ENCODE data around the gene ANKMY2. TPM values are rescaled to one million over a fixed set of nuclear protein-coding genes. Genes with fewer than 3 reads are reported as not detected.
"Not testable (repeated sequence)": the region's sequence is repeated elsewhere in the genome, so short reads cannot be mapped to it uniquely, and the experiment has no call there.

ANKMY2 gene
- total RNA-seq, 2 experiments from 2014 or later: 11.7 to 12.3 TPM

GRCh38 chr7:16599860-16600259 is 45.7 kb downstream of the ANKMY2 start:
- Mint-ChIP-seq H3K4me3 (no peak overlapping the region), H3K4me1 (no peaks in the 10 kb centered on the region), H3K36me3 (ENCODE audit: low read depth) (peaks cover 11% of the 10 kb centered on the region), H3K9me3 (no peaks in the 10 kb centered on the region), H3K27me3 (no peaks in the 10 kb centered on the region), H3K27ac (no peak overlapping the region)
- CTCF ChIA-PET: no interaction called here
- POLR2A ChIA-PET: no interaction called here
- DNase-seq: no peak

- POLR2A ChIA-PET: no interaction called here
- no peaks in the 10 kb centered on the region for H3K27me3 Mint-ChIP-seq
Observed at GRCh38 chr7:16598015-16598414, 47.5 kb downstream of the ANKMY2 start.

GRCh38 chr7:16595596-16595995 is 50.0 kb downstream of the ANKMY2 start:
- H3K4me1 Mint-ChIP-seq; H3K27me3 Mint-ChIP-seq; H3K4me3 Mint-ChIP-seq; DNase-seq; POLR2A ChIA-PET; H3K27ac Mint-ChIP-seq; H3K36me3 Mint-ChIP-seq (ENCODE audit: low read depth); H3K9me3 Mint-ChIP-seq: not testable (repeated sequence)
- CTCF ChIA-PET: interaction anchor here (1.4 kb wide), 1 partner anchor 31 kb away, joined by 8 read pairs; no protein-coding TSS in a partner anchor

More at GRCh38 chr7:16598015-16598414, 47.5 kb downstream of the ANKMY2 start:
- Mint-ChIP-seq H3K9me3 (no peaks in the 10 kb centered on the region), H3K36me3 (ENCODE audit: low read depth) (peaks cover 5% of the 10 kb centered on the region), H3K4me3 (no peak overlapping the region), H3K27ac (no peak overlapping the region), H3K4me1 (no peaks in the 10 kb centered on the region)
- no peak for DNase-seq
- CTCF ChIA-PET: no interaction called here

- Mint-ChIP-seq H3K4me3 (no peak overlapping the region), H3K9me3 (no peaks in the 10 kb centered on the region), H3K27ac (no peak overlapping the region), H3K4me1 (no peaks in the 10 kb centered on the region), H3K27me3 (no peaks in the 10 kb centered on the region), H3K36me3 (ENCODE audit: low read depth) (no peaks in the 10 kb centered on the region)
- ChIA-PET POLR2A (no interaction called here), CTCF (interaction anchor here (1.4 kb wide), 1 partner anchor 30 kb away, joined by 8 read pairs; no protein-coding TSS in a partner anchor)
- DNase-seq: no peak
Observed at GRCh38 chr7:16594676-16595075, 50.9 kb downstream of the ANKMY2 start.

GRCh38 chr7:16594061-16594460 is 51.5 kb downstream of the ANKMY2 start:
- no peak overlapping the region for H3K27ac Mint-ChIP-seq
- POLR2A ChIA-PET: no interaction called here
- H3K36me3 Mint-ChIP-seq (ENCODE audit: low read depth): no peaks in the 10 kb centered on the region
- H3K4me1 Mint-ChIP-seq: no peaks in the 10 kb centered on the region
- CTCF ChIA-PET: interaction anchor here (1.4 kb wide), 1 partner anchor 29 kb away, joined by 8 read pairs; no protein-coding TSS in a partner anchor
- no peaks in the 10 kb centered on the region for H3K27me3 Mint-ChIP-seq
- H3K4me3 Mint-ChIP-seq: no peak overlapping the region
- DNase-seq: no peak
- H3K9me3 Mint-ChIP-seq: no peaks in the 10 kb centered on the region

GRCh38 chr7:16592395-16592794 is 53.2 kb downstream of the ANKMY2 start:
- Mint-ChIP-seq H3K4me3 (no peak overlapping the region), H3K9me3 (no peaks in the 10 kb centered on the region), H3K36me3 (ENCODE audit: low read depth) (no peaks in the 10 kb centered on the region), H3K4me1 (no peaks in the 10 kb centered on the region), H3K27me3 (no peaks in the 10 kb centered on the region), H3K27ac (no peak overlapping the region)
- ChIA-PET CTCF (interaction anchor here (0.5 kb wide), 1 partner anchor 390 kb away, joined by 6 read pairs; no protein-coding TSS in a partner anchor), POLR2A (no interaction called here)
- DNase-seq: no peak

- H3K27ac Mint-ChIP-seq: no peak overlapping the region
- ChIA-PET CTCF (no interaction called here), POLR2A (no interaction called here)
- no peaks in the 10 kb centered on the region for H3K9me3 Mint-ChIP-seq
- no peak for DNase-seq
- H3K4me3 Mint-ChIP-seq: no peak overlapping the region
- no peaks in the 10 kb centered on the region for H3K4me1 Mint-ChIP-seq
- H3K36me3 Mint-ChIP-seq (ENCODE audit: low read depth): no peaks in the 10 kb centered on the region
- no peaks in the 10 kb centered on the region for H3K27me3 Mint-ChIP-seq
Observed at GRCh38 chr7:16590424-16590823, 55.1 kb downstream of the ANKMY2 start.

GRCh38 chr7:16589881-16590280 is 55.7 kb downstream of the ANKMY2 start:
- no peaks in the 10 kb centered on the region for H3K4me1 Mint-ChIP-seq
- no peak overlapping the region for H3K4me3 Mint-ChIP-seq
- H3K27ac Mint-ChIP-seq: no peak overlapping the region
- no peak for DNase-seq
- ChIA-PET CTCF (no interaction called here), POLR2A (no interaction called here)
- H3K36me3 Mint-ChIP-seq (ENCODE audit: low read depth): no peaks in the 10 kb centered on the region
- H3K27me3 Mint-ChIP-seq: no peaks in the 10 kb centered on the region
- no peaks in the 10 kb centered on the region for H3K9me3 Mint-ChIP-seq

GRCh38 chr7:16587790-16588189 is 57.8 kb downstream of the ANKMY2 start:
- Mint-ChIP-seq H3K4me1 (no peaks in the 10 kb centered on the region), H3K36me3 (ENCODE audit: low read depth) (no peaks in the 10 kb centered on the region), H3K4me3 (no peak overlapping the region), H3K27me3 (no peaks in the 10 kb centered on the region), H3K27ac (no peak overlapping the region), H3K9me3 (no peaks in the 10 kb centered on the region)
- ChIA-PET POLR2A (no interaction called here), CTCF (no interaction called here)
- DNase-seq: no peak

GRCh38 chr7:16587129-16587528 is 58.4 kb downstream of the ANKMY2 start:
- ChIA-PET CTCF (no interaction called here), POLR2A (no interaction called here)
- Mint-ChIP-seq H3K4me1 (no peaks in the 10 kb centered on the region), H3K36me3 (ENCODE audit: low read depth) (no peaks in the 10 kb centered on the region), H3K9me3 (no peaks in the 10 kb centered on the region), H3K27ac (no peak overlapping the region), H3K27me3 (no peaks in the 10 kb centered on the region), H3K4me3 (no peak overlapping the region)
- no peak for DNase-seq

- no peaks in the 10 kb centered on the region for H3K27me3 Mint-ChIP-seq
- H3K4me3 Mint-ChIP-seq: no peak overlapping the region
- no peaks in the 10 kb centered on the region for H3K9me3 Mint-ChIP-seq
- no peaks in the 10 kb centered on the region for H3K4me1 Mint-ChIP-seq
- no peak overlapping the region for H3K27ac Mint-ChIP-seq
- ChIA-PET CTCF (interaction anchor here (1.2 kb wide), 1 partner anchor 20 kb away, joined by 4 read pairs; no protein-coding TSS in a partner anchor), POLR2A (no interaction called here)
- no peaks in the 10 kb centered on the region for H3K36me3 Mint-ChIP-seq (ENCODE audit: low read depth)
- DNase-seq: no peak
Observed at GRCh38 chr7:16586081-16586874, 59.3 kb downstream of the ANKMY2 start.

GRCh38 chr7:16585540-16585939 is 60.0 kb downstream of the ANKMY2 start:
- ChIA-PET POLR2A (no interaction called here), CTCF (interaction anchor here (1.2 kb wide), 1 partner anchor 19 kb away, joined by 4 read pairs; no protein-coding TSS in a partner anchor)
- no peak for DNase-seq
- Mint-ChIP-seq H3K4me3 (no peak overlapping the region), H3K27me3 (no peaks in the 10 kb centered on the region), H3K9me3 (no peaks in the 10 kb centered on the region), H3K4me1 (no peaks in the 10 kb centered on the region), H3K36me3 (ENCODE audit: low read depth) (no peaks in the 10 kb centered on the region), H3K27ac (no peak overlapping the region)

GRCh38 chr7:16583834-16584233 is 61.7 kb downstream of the ANKMY2 start:
- Mint-ChIP-seq H3K27ac (no peak overlapping the region), H3K9me3 (no peaks in the 10 kb centered on the region), H3K36me3 (ENCODE audit: low read depth) (no peaks in the 10 kb centered on the region), H3K4me3 (no peak overlapping the region), H3K4me1 (no peaks in the 10 kb centered on the region), H3K27me3 (no peaks in the 10 kb centered on the region)
- POLR2A ChIA-PET: no interaction called here
- CTCF ChIA-PET: no interaction called here
- DNase-seq: no peak

- CTCF ChIA-PET: interaction anchor here (0.8 kb wide), 1 partner anchor 17 kb away, joined by 3 read pairs; no protein-coding TSS in a partner anchor
- H3K9me3 Mint-ChIP-seq: no peaks in the 10 kb centered on the region
- no peaks in the 10 kb centered on the region for H3K4me1 Mint-ChIP-seq
- H3K27me3 Mint-ChIP-seq: peaks cover 2% of the 10 kb centered on the region
- no peak overlapping the region for H3K27ac Mint-ChIP-seq
- no peak overlapping the region for H3K4me3 Mint-ChIP-seq
- POLR2A ChIA-PET: no interaction called here
- no peak for DNase-seq
- no peaks in the 10 kb centered on the region for H3K36me3 Mint-ChIP-seq (ENCODE audit: low read depth)
Observed at GRCh38 chr7:16581286-16581685, 64.3 kb downstream of the ANKMY2 start.
